ENCODE measurements around the gene RGMA. TPM values are rescaled to one million over a fixed set of nuclear protein-coding genes. Genes with fewer than 3 reads are reported as not detected.

RGMA gene
- total and polyA plus RNA-seq, 2 donors (not counting 1 experiment from before 2014, with no cell fraction given) = not detected

GRCh38 chr15:93049914-93050578 is 39.0 kb downstream of the RGMA start:
- TF ChIP-seq EZH2 (IDR thresholded peaks at IDR 0.05; ENCODE audit: borderline replicate concordance, insufficient read depth, low read depth, low read length, poor library complexity, severe bottlenecking) = no peak
- TF ChIP-seq, protein P1, sequence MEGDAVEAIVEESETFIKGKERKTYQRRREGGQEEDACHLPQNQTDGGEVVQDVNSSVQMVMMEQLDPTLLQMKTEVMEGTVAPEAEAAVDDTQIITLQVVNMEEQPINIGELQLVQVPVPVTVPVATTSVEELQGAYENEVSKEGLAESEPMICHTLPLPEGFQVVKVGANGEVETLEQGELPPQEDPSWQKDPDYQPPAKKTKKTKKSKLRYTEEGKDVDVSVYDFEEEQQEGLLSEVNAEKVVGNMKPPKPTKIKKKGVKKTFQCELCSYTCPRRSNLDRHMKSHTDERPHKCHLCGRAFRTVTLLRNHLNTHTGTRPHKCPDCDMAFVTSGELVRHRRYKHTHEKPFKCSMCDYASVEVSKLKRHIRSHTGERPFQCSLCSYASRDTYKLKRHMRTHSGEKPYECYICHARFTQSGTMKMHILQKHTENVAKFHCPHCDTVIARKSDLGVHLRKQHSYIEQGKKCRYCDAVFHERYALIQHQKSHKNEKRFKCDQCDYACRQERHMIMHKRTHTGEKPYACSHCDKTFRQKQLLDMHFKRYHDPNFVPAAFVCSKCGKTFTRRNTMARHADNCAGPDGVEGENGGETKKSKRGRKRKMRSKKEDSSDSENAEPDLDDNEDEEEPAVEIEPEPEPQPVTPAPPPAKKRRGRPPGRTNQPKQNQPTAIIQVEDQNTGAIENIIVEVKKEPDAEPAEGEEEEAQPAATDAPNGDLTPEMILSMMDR (IDR thresholded peaks at IDR 0.05) = no peak
- WGBS (ENCODE audit: insufficient coverage) = 94% methylated on average over 14 of the region's 15 CpGs
- ATAC-seq (ENCODE audit: low read depth) (no peak), DNase-seq (no peak)
- POLR2A ChIA-PET = no interaction called here
- H3K27me3 ChIP-seq (replicated peaks in 1 of 4; ENCODE audit: control extremely low read depth in 1 of 4, control insufficient read depth in 3 of 4, insufficient read depth in 4 of 4, low read length in 3 of 4) = peaks cover 0 to 14% (median 0%) of the 10 kb centered on the region in 4 experiments
- Mint-ChIP-seq H3K4me3 (no peak overlapping the region), H3K4me1 (peaks cover 7% of the 10 kb centered on the region), H3K9me3 (ENCODE audit: insufficient read depth) (peaks cover 2% of the 10 kb centered on the region), H3K27ac (no peak overlapping the region), H3K27me3 (peaks cover 24% of the 10 kb centered on the region)
- H3K4me3 ChIP-seq (ENCODE audit: control extremely low read depth in 1 of 5, extremely low read depth in 1 of 5, insufficient read depth in 1 of 5, low read depth in 2 of 5, low read length in 4 of 5) = no peak overlapping the region
- H2AFZ ChIP-seq (ENCODE audit: insufficient read depth, low read depth, low read length, poor library complexity, severe bottlenecking) = no peak overlapping the region
- intact Hi-C loops (cut with micrococcal nuclease) = no loop called here
- H3K9ac ChIP-seq (ENCODE audit: low read length) = no peak overlapping the region
- peaks cover 0 to 14% (median 4%) of the 10 kb centered on the region in 3 donors for H3K9me3 ChIP-seq (ENCODE audit: control extremely low read depth in 1 of 3, control insufficient read depth in 2 of 3, insufficient read depth in 1 of 3, low read length in 2 of 3)
- H3K4me1 ChIP-seq (ENCODE audit: control insufficient read depth in 2 of 2, insufficient read depth in 2 of 2, low read length in 2 of 2) = peaks cover 6 to 8% of the 10 kb centered on the region in 2 donors
- no peak overlapping the region for H3K27ac ChIP-seq (ENCODE audit: low read length in 2 of 2)
- no peak overlapping the region for H3K4me2 ChIP-seq (replicated peaks; ENCODE audit: low read depth, low read length, poor library complexity, severe bottlenecking)
- CTCF ChIA-PET = no interaction called here
- no peaks in the 10 kb centered on the region for H3K36me3 ChIP-seq (replicated peaks in 1 of 2; ENCODE audit: control extremely low read depth in 1 of 2, control insufficient read depth in 1 of 2, extremely low read depth in 1 of 2, insufficient read depth in 2 of 2, low read length in 1 of 2)
- H4K20me1 ChIP-seq (ENCODE audit: control insufficient read depth, insufficient read depth, low read length, poor library complexity, severe bottlenecking) = no peaks in the 10 kb centered on the region
- H3K79me2 ChIP-seq (ENCODE audit: control insufficient read depth, insufficient read depth, low read length) = no peaks in the 10 kb centered on the region

GRCh38 chr15:93049233-93049632 is 39.8 kb downstream of the RGMA start:
- intact Hi-C loops (cut with micrococcal nuclease) = no loop called here
- H3K9me3 Mint-ChIP-seq (ENCODE audit: insufficient read depth) = peaks cover 2% of the 10 kb centered on the region
- no peak for ATAC-seq (ENCODE audit: low read depth)
- H3K27ac ChIP-seq (ENCODE audit: low read length in 2 of 2) = no peak overlapping the region
- CTCF ChIA-PET = no interaction called here
- 61% methylated on average over 8 of the region's 8 CpGs for WGBS (ENCODE audit: insufficient coverage)
- H3K4me2 ChIP-seq (replicated peaks; ENCODE audit: low read depth, low read length, poor library complexity, severe bottlenecking) = no peak overlapping the region
- no peak overlapping the region for H3K9ac ChIP-seq (ENCODE audit: low read length)
- H3K36me3 ChIP-seq (replicated peaks in 1 of 2; ENCODE audit: control extremely low read depth in 1 of 2, control insufficient read depth in 1 of 2, extremely low read depth in 1 of 2, insufficient read depth in 2 of 2, low read length in 1 of 2) = no peaks in the 10 kb centered on the region
- H3K27ac Mint-ChIP-seq = no peak overlapping the region
- H3K4me3 ChIP-seq (ENCODE audit: control extremely low read depth in 1 of 5, extremely low read depth in 1 of 5, insufficient read depth in 1 of 5, low read depth in 2 of 5, low read length in 4 of 5) = no peak overlapping the region
- POLR2A ChIA-PET = no interaction called here
- peaks cover 0 to 15% (median 4%) of the 10 kb centered on the region in 3 donors for H3K9me3 ChIP-seq (ENCODE audit: control extremely low read depth in 1 of 3, control insufficient read depth in 2 of 3, insufficient read depth in 1 of 3, low read length in 2 of 3)
- no peaks in the 10 kb centered on the region for H4K20me1 ChIP-seq (ENCODE audit: control insufficient read depth, insufficient read depth, low read length, poor library complexity, severe bottlenecking)
- H2AFZ ChIP-seq (ENCODE audit: insufficient read depth, low read depth, low read length, poor library complexity, severe bottlenecking) = no peak overlapping the region
- peaks cover 0 to 14% (median 0%) of the 10 kb centered on the region in 4 experiments for H3K27me3 ChIP-seq (replicated peaks in 1 of 4; ENCODE audit: control extremely low read depth in 1 of 4, control insufficient read depth in 3 of 4, insufficient read depth in 4 of 4, low read length in 3 of 4)
- peaks cover 6 to 8% of the 10 kb centered on the region in 2 donors for H3K4me1 ChIP-seq (ENCODE audit: control insufficient read depth in 2 of 2, insufficient read depth in 2 of 2, low read length in 2 of 2)
- TF ChIP-seq EZH2 (IDR thresholded peaks at IDR 0.05; ENCODE audit: borderline replicate concordance, insufficient read depth, low read depth, low read length, poor library complexity, severe bottlenecking) = no peak
- TF ChIP-seq, protein P1 (IDR thresholded peaks at IDR 0.05) = no peak
- peaks cover 24% of the 10 kb centered on the region for H3K27me3 Mint-ChIP-seq
- no peaks in the 10 kb centered on the region for H3K79me2 ChIP-seq (ENCODE audit: control insufficient read depth, insufficient read depth, low read length)
- H3K4me1 Mint-ChIP-seq = peaks cover 7% of the 10 kb centered on the region
- no peak for DNase-seq
- no peak overlapping the region for H3K4me3 Mint-ChIP-seq
